Sigmoid colon (tissue), 7 donors: Measurements from ENCODE around the gene DDIT3. TPM values are rescaled to one million over a fixed set of nuclear protein-coding genes. Genes with fewer than 3 reads are reported as not detected.
"Not testable (repeated sequence)": the region's sequence is repeated elsewhere in the genome, so short reads cannot be mapped to it uniquely, and the experiment has no call there.

Source experiments
- DNase-seq: peaks from one replicate; pipeline ENCODE4 v3.0.0-alpha.2; 2019
- H3K27ac ChIP-seq, 4 donors: fragments of 200-600 bp; sonication (generic); one replicate each; pipeline ENCODE4 v1.5.1; 2016 to 2019; ENCODE audit warnings: mild to moderate bottlenecking in 1 of 4
- H3K27me3 ChIP-seq, 3 donors: fragments of 200-600 bp; sonication (generic); one replicate each; pipeline ENCODE4 v1.5.1; 2019; ENCODE audit warnings: mild to moderate bottlenecking in 1 of 3
- H3K36me3 ChIP-seq, 4 donors: fragments of 200-600 bp; sonication (generic); one replicate each; pipeline ENCODE4 v1.5.1; 2016 to 2019
- H3K4me1 ChIP-seq, 4 donors: fragments of 200-600 bp; sonication (generic); one replicate each; pipeline ENCODE4 v1.5.1; 2017 to 2019
- H3K4me3 ChIP-seq, 4 donors: fragments of 200-600 bp; sonication (generic); one replicate each; pipeline ENCODE4 v1.5.1; 2017 to 2019; ENCODE audit warnings: mild to moderate bottlenecking in 2 of 4, moderate library complexity in 1 of 4
- H3K9me3 ChIP-seq, 4 donors: fragments of 200-600 bp in 3 of 4; sonication (generic) in 3 of 4; one replicate each; pipeline versions ENCODE4 v1.5.1 to v1.6.1; 2013 to 2019
- CTCF ChIP-seq, 4 experiments: fragments of 450-650 bp in 3 of 4; fragments of 200-600 bp in 1 of 4; IDR thresholded peaks; one replicate each; pipeline ENCODE4 v1.5.1; 2016 to 2019; ENCODE audit warnings: antibody characterized with exemption in 4 of 4, mild to moderate bottlenecking in 3 of 4, moderate library complexity in 2 of 4
- EP300 ChIP-seq, 4 donors: sonication (generic); formaldehyde crosslinking; IDR thresholded peaks; one replicate each; pipeline ENCODE4 v1.6.1; 2017; ENCODE audit warnings: antibody characterized with exemption in 4 of 4
- POLR2A ChIP-seq, 2 donors: fragments of 450-650 bp; IDR thresholded peaks; one replicate each; pipeline ENCODE4 v1.6.1; 2016; ENCODE audit warnings: antibody characterized with exemption in 2 of 2, mild to moderate bottlenecking in 2 of 2, moderate library complexity in 2 of 2
- POLR2AphosphoS5 ChIP-seq, 4 donors: sonication (generic); formaldehyde crosslinking; IDR thresholded peaks; one replicate each; pipeline ENCODE4 v1.6.1; 2017; ENCODE audit warnings: antibody characterized with exemption in 4 of 4
- WGBS, 2 donors: extraction: QIAGEN DNeasy Blood & Tissue Kit; methylation state at CpG; one replicate each; pipeline ENCODE4 v1.1.7; 2013; 5-methylcytosine and 5-hydroxymethylcytosine counted together
- intact Hi-C: fragments of 100-400 bp; cut with DNase I; formaldehyde crosslinking; loops from one replicate; pipeline ENCODE4 v1.15.1; 2023
- polyA plus RNA-seq, 3 donors: library from polyadenylated mRNA; stranded (reverse); fragments of 200-250 nt; gene quantifications; one replicate each; pipeline ENCODE4 v1.2.3, GENCODE V29; 2013
- total RNA-seq, 4 donors: library from RNA; depleted of rRNA; stranded (reverse); fragments of >200 nt; gene quantifications; one replicate each; pipeline ENCODE4 v1.1.0, GENCODE V29; 2016
- donor health status: healthy with polysubstance abuse.
- donor health status: Bipolar disorder and iron deficiency.
- donor health status: healthy.

DDIT3 gene
- total and polyA plus RNA-seq, 7 donors, result 30.7 to 52.9 (median 43.3) TPM

GRCh38 chr12:57517187-57517586, 3.1 kb downstream of the DDIT3 start:
- intact Hi-C loops, result no loop called here
- DNase-seq, result no peak
- Histone ChIP-seq H3K27me3 (no peaks in the 10 kb centered on the region), H3K36me3 (peaks cover 36 to 54% (median 43%) of the 10 kb centered on the region in 4 donors), H3K4me3 (no peak overlapping the region), H3K9me3 (no peaks in the 10 kb centered on the region), H3K27ac (peak overlapping the region; percentile 95 to 100 (median 98)), H3K4me1 (peaks cover 0 to 44% (median 43%) of the 10 kb centered on the region in 4 donors)
- TF ChIP-seq POLR2AphosphoS5 (IDR thresholded peaks at IDR 0.05), result peak in 2 of 4 donors; percentile 17 to 39
- TF ChIP-seq POLR2A (IDR thresholded peaks at IDR 0.05), result no peak
- WGBS, 2 donors, result 47 to 79% methylated on average over 1 of the region's 1 CpG

GRCh38 chr12:57516617-57517153, 3.6 kb downstream of the DDIT3 start:
- TF ChIP-seq POLR2AphosphoS5 (IDR thresholded peaks at IDR 0.05), result no peak
- no peak for TF ChIP-seq EP300 (IDR thresholded peaks at IDR 0.05)
- TF ChIP-seq POLR2A (IDR thresholded peaks at IDR 0.05), result no peak
- TF ChIP-seq CTCF (IDR thresholded peaks at IDR 0.05), result no peak
- intact Hi-C loops, result no loop called here
- no peak for DNase-seq
- peaks cover 0 to 39% (median 38%) of the 10 kb centered on the region in 4 donors for H3K4me1 ChIP-seq
- peak overlapping the region; percentile 95 to 100 (median 98) for H3K27ac ChIP-seq
- H3K27me3 ChIP-seq, result no peaks in the 10 kb centered on the region
- H3K36me3 ChIP-seq, result peaks cover 41 to 59% (median 48%) of the 10 kb centered on the region in 4 donors
- WGBS, 2 donors, result 90 to 94% methylated on average over 11 of the region's 11 CpGs
- H3K4me3 ChIP-seq, result no peak overlapping the region
- H3K9me3 ChIP-seq, result no peaks in the 10 kb centered on the region

GRCh38 chr12:57515934-57516541, 4.3 kb downstream of the DDIT3 start:
- DNase-seq, result no peak
- intact Hi-C loops, result no loop called here
- H3K27ac ChIP-seq, result peak overlapping the region in 2 of 4 donors; percentile 95 to 100
- H3K4me1 ChIP-seq, result peaks cover 0 to 33% (median 31%) of the 10 kb centered on the region in 4 donors
- H3K4me3 ChIP-seq, result no peak overlapping the region
- H3K36me3 ChIP-seq, result peaks cover 47 to 65% (median 53%) of the 10 kb centered on the region in 4 donors
- WGBS, 2 donors, result 87 to 88% methylated on average over 11 of the region's 11 CpGs
- TF ChIP-seq POLR2AphosphoS5 (IDR thresholded peaks at IDR 0.05) (no peak), EP300 (IDR thresholded peaks at IDR 0.05) (no peak), CTCF (IDR thresholded peaks at IDR 0.05) (no peak), POLR2A (IDR thresholded peaks at IDR 0.05) (no peak)
- no peaks in the 10 kb centered on the region for H3K9me3 ChIP-seq
- no peaks in the 10 kb centered on the region for H3K27me3 ChIP-seq

DNA sequence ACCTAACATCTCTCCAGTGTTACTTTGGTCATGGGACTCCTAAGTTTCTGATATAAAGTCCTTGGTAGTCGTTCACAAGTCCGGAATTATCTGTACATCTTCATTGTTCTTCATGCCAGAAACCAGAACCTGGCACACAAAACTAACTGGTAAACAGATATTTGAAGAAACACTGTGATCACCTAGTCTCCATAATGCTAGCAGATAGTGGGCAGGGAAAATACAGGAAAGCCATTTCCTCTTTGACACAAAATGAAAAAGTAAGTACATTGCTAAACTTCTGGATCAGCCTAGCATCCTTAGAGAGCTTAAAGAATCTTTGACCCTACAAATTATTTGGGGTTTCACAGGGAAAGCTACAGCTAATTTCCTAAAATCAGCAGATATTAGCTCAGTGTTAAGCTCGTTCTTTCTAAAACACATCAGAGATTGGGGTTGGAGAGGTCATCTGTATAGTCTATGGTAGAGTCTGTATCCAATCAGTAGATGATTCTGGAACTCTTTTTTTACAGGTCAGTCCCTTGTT, 4.8 kb downstream of the DDIT3 start:
- no peak for DNase-seq
- intact Hi-C loops, result no loop called here
- 77 to 84% methylated on average over 3 of the region's 3 CpGs for WGBS, 2 donors
- H3K27ac ChIP-seq, result no peak overlapping the region
- H3K9me3 ChIP-seq, result no peaks in the 10 kb centered on the region
- TF ChIP-seq CTCF (IDR thresholded peaks at IDR 0.05) (no peak), EP300 (IDR thresholded peaks at IDR 0.05) (no peak), POLR2A (IDR thresholded peaks at IDR 0.05) (no peak), POLR2AphosphoS5 (IDR thresholded peaks at IDR 0.05) (no peak)
- H3K4me3 ChIP-seq, result no peak overlapping the region
- H3K27me3 ChIP-seq, result no peaks in the 10 kb centered on the region
- H3K36me3 ChIP-seq, result peaks cover 47 to 71% (median 53%) of the 10 kb centered on the region in 4 donors
- H3K4me1 ChIP-seq, result peaks cover 0 to 30% (median 28%) of the 10 kb centered on the region in 4 donors

DNA sequence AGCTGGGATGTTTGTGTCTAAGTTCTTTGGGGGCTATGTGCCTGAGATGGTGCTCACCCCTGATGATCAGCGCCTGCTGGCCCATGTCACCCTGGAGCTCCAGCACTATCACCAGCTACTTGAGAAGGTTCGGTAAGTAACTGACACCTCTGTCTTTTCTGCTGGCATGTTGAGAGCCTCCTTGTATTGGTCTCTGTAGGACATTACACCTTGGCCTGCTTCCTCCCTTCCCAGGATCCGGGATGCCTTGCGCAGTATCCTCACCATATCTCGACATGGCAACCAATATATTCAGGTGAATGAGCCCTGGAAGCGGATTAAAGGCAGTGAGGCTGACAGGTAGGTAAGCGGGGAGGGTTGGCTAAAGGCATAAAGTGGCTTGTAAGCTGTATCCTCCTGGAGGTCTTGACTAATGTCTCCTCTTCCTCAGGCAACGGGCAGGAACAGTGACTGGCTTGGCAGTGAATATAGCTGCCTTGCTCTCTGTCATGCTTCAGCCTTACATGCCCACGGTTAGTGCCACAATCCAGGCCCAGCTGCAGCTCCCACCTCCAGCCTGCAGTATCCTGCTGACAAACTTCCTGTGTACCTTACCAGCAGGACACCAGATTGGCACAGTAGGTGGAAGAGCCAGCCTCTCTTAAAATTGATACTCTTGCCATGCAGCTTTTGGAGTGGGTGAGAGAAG, 5.5 kb downstream of the DDIT3 start:
- intact Hi-C loops, result no loop called here
- no peak for DNase-seq
- no peaks in the 10 kb centered on the region for H3K27me3 ChIP-seq
- peaks cover 47 to 77% (median 55%) of the 10 kb centered on the region in 4 donors for H3K36me3 ChIP-seq
- peaks cover 0 to 30% (median 28%) of the 10 kb centered on the region in 4 donors for H3K4me1 ChIP-seq
- no peak overlapping the region for H3K27ac ChIP-seq
- H3K9me3 ChIP-seq, result no peaks in the 10 kb centered on the region
- H3K4me3 ChIP-seq, result no peak overlapping the region
- TF ChIP-seq EP300 (IDR thresholded peaks at IDR 0.05) (no peak), CTCF (IDR thresholded peaks at IDR 0.05) (no peak), POLR2AphosphoS5 (IDR thresholded peaks at IDR 0.05) (no peak), POLR2A (IDR thresholded peaks at IDR 0.05) (no peak)
- WGBS, 2 donors, result 90 to 93% methylated on average over 9 of the region's 9 CpGs

GRCh38 chr12:57514246-57514645, 6.1 kb downstream of the DDIT3 start:
- H3K4me3 ChIP-seq, DNase-seq, H3K9me3 ChIP-seq, intact Hi-C loops, H3K27me3 ChIP-seq, H3K27ac ChIP-seq: not testable (repeated sequence)
- peaks cover 0 to 27% (median 25%) of the 10 kb centered on the region in 4 donors for H3K4me1 ChIP-seq
- whole genome bisulfite sequencing, 2 donors, result 91 to 95% methylated on average over 9 of the region's 9 CpGs
- H3K36me3 ChIP-seq, result peaks cover 47 to 83% (median 60%) of the 10 kb centered on the region in 4 donors

DNA sequence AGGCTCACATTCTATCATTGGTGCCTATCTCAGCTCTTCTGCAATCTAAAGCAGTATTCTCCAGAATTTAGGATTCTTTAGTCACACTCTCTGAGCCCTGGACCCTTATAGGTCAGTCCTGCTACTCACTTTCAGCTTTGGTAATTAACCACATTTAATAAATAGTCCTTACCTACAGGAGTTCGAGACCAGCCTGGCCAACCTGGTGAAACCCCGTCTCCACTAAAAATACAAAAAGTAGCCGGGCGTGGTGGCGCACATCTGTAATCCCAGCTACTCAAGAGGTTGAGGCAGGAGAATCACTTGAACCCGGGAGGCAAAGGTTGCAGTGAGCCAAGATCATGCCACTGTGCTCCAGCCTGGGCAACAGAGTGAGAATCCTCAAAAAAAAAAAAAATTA, 6.6 kb downstream of the DDIT3 start:
- intact Hi-C loops, H3K4me3 ChIP-seq, DNase-seq, H3K27ac ChIP-seq, H3K9me3 ChIP-seq, H3K27me3 ChIP-seq: not testable (repeated sequence)
- Histone ChIP-seq H3K4me1 (peaks cover 0 to 21% (median 19%) of the 10 kb centered on the region in 4 donors), H3K36me3 (peaks cover 47 to 89% (median 60%) of the 10 kb centered on the region in 4 donors)
- WGBS, 2 donors, result 94 to 96% methylated on average over 6 of the region's 6 CpGs
